GM12873 (cell line): ENCODE results near the gene CCDC172.
A peak's percentile ranks its signal among the peaks of the same experiment; 100 is the strongest.

Experiments used
- TF ChIP-seq, protein P1 (sequence below): IDR thresholded peaks from 2 replicates; pipeline ENCODE4 v1.5.1; 2012; ENCODE audit warnings: low read depth, mild to moderate bottlenecking, moderate library complexity, low read length, control low read depth; ENCODE audit not compliant: insufficient read depth; ENCODE audit errors: missing control alignments

Gene CCDC172

GRCh38 chr10:116324227-116324950, at the start of gene CCDC172:
Gene CCDC172, plus strand, starts transcription at chr10:116324448. Its CDS starts 564 bp downstream, at chr10:116325012.
- TF ChIP-seq, protein P1, sequence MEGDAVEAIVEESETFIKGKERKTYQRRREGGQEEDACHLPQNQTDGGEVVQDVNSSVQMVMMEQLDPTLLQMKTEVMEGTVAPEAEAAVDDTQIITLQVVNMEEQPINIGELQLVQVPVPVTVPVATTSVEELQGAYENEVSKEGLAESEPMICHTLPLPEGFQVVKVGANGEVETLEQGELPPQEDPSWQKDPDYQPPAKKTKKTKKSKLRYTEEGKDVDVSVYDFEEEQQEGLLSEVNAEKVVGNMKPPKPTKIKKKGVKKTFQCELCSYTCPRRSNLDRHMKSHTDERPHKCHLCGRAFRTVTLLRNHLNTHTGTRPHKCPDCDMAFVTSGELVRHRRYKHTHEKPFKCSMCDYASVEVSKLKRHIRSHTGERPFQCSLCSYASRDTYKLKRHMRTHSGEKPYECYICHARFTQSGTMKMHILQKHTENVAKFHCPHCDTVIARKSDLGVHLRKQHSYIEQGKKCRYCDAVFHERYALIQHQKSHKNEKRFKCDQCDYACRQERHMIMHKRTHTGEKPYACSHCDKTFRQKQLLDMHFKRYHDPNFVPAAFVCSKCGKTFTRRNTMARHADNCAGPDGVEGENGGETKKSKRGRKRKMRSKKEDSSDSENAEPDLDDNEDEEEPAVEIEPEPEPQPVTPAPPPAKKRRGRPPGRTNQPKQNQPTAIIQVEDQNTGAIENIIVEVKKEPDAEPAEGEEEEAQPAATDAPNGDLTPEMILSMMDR, result no peak

DNA sequence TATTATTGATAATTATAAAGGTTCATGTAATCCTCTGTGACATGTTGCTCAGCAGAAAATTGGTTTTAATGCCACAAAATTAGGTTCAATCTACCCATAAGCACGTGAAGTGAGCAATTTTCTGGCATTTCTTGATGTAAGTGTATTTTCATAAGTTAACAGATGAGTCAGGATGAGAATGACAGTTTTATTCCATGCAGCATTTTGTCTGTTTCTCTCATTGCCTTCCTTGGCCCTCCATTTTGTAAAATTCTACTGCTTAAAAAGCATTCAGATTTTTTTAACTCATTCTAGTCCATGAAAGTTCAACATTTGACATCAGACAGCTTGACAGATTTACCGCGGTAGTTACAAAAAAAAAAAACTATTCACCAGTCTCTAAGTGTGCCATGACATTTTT, 47.3 kb upstream of the CCDC172 start:
- TF ChIP-seq, protein P1, result no peak

- TF ChIP-seq, protein P1, result no peak
These were observed 45.4 kb upstream of the CCDC172 start for GRCh38 chr10:116278846-116279245.

- TF ChIP-seq, protein P1, result no peak
These were observed 42.5 kb upstream of the CCDC172 start for GRCh38 chr10:116281775-116282174.

DNA sequence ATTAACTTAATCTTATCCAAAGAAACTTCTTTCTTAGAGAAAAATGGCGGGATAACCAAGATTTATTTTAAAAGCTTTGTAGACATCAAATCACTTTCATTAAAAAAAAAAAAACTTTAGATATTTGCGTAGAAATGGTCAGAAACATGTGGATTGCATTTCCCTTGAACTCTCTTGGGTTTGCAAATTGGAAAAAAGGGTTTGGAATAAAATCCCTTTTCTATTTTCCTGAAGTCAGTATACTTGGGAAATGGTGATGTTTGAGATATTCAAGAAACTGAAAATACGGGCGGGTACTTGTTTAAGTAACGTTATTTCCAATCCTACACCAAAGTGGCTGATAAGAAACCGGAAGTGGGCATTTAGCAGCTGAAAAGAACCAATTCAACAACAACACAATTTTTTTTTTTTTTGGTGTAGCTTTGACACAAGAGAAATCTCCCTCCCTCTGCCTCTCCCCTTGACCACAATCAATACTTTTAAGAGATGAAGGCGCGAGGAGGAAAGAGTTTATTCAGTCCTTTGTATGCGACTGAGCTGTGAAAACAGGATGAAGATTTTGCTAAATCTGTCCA, 37.5 kb upstream of the CCDC172 start:
- TF ChIP-seq, protein P1, result no peak

DNA sequence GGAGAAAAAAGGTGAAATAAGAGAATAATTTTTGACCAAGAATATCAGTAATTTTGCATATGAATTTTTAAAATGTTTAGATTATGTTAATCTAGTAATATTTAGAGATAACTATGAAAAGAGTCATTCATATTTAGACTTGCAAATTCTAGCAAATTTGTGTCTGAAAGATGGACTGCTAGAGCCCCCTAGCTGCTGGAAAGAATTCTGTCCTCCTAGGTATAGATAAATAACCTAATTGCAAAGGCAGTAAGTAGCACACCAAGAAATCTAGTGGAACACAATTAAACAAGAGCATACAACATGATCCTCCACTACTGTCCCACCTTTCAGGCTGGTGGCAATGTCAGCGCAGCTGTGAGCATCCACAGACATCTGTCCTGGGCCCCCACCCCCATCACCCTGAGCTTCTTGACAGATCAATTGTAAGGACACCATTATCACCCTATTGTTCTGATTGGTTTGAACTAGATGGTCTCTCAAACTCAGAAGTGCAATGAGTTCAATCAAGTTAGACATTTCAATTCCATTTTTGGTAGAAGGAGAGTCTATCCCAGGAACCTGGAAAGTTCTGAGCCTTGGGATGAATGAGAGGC, 36.2 kb upstream of the CCDC172 start:
- TF ChIP-seq, protein P1, result peak; percentile 52

DNA sequence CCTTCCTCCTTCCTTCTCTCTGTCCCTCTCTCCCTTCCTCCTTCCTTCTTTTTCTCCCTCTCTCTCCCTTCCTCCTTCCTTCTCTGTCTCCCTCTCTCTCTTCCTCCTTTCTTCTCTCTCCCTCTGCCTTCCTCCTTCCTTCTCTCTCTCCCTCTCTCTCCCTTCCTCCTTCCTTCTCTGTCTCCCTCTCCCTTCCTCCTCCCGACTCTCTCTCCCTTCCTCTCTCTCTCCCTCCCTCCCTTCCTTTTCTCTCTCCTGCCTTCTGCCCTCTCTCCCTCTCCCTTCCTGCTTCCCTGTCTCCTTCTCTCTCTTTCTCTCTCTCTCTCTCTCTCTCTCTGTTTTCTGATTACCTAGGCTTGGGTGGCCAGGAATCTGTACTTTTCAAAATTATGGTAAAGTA, 34.6 kb upstream of the CCDC172 start:
- TF ChIP-seq, protein P1, result no peak
